ENCODE results near the gene DCDC2C. TPM values are rescaled to one million over a fixed set of nuclear protein-coding genes. Genes with fewer than 3 reads are reported as not detected.

DCDC2C gene
- total RNA-seq, 1 experiment from 2014 or later: not detected

GRCh38 chr2:3683748-3684454, 19.5 kb upstream of the DCDC2C start (continued):
- TF ChIP-seq ELF4 (CRISPR knock-in tag; IDR thresholded peaks at IDR 0.05; ENCODE audit: low read depth): no peak
- no peak for TF ChIP-seq ZNF317 (CRISPR knock-in tag; IDR thresholded peaks at IDR 0.05; ENCODE audit: borderline replicate concordance, low read depth)
- TF ChIP-seq MXD4 (CRISPR knock-in tag; IDR thresholded peaks at IDR 0.05; ENCODE audit: borderline replicate concordance): no peak

GRCh38 chr2:3689998-3690748, 13.2 kb upstream of the DCDC2C start:
- Mint-ChIP-seq H3K4me3 (no peak overlapping the region), H3K27me3 (ENCODE audit: low read depth) (peaks cover 9% of the 10 kb centered on the region), H3K36me3 (peaks cover 32% of the 10 kb centered on the region), H3K4me1 (no peaks in the 10 kb centered on the region), H3K27ac (no peak overlapping the region), H3K9me3 (peaks cover 69% of the 10 kb centered on the region)
- ChIA-PET CTCF (no interaction called here), POLR2A (no interaction called here)
- DNase-seq (ENCODE audit: low spot score): no peak
- no peak for TF ChIP-seq GTF2I (CRISPR knock-in tag; conservative IDR thresholded peaks at IDR 0.05)
- TF ChIP-seq ZNF281 (CRISPR knock-in tag; IDR thresholded peaks at IDR 0.05): no peak
- no peak for TF ChIP-seq RELA (CRISPR knock-in tag; IDR thresholded peaks at IDR 0.05; ENCODE audit: borderline replicate concordance)
- no peak for ATAC-seq

GRCh38 chr2:3692375-3692774, 11.0 kb upstream of the DCDC2C start:
- ChIA-PET CTCF (interaction anchor here (1.5 to 2.3 kb wide), 2 partner anchors 10 to 112 kb away, joined by 4 read pairs; no protein-coding TSS in a partner anchor), POLR2A (no interaction called here)
- Mint-ChIP-seq H3K4me1 (no peaks in the 10 kb centered on the region), H3K4me3 (no peak overlapping the region), H3K36me3 (peaks cover 35% of the 10 kb centered on the region), H3K9me3 (peaks cover 71% of the 10 kb centered on the region), H3K27me3 (ENCODE audit: low read depth) (peaks cover 16% of the 10 kb centered on the region), H3K27ac (no peak overlapping the region)
- peak; percentile 72 for ATAC-seq
- no peak for DNase-seq (ENCODE audit: low spot score)
- no peak for TF ChIP-seq E2F5 (CRISPR knock-in tag; IDR thresholded peaks at IDR 0.05)
- no peak for TF ChIP-seq E2F4 (CRISPR knock-in tag; IDR thresholded peaks at IDR 0.05; ENCODE audit: borderline replicate concordance, low read depth)
- no peak for TF ChIP-seq JUN (CRISPR knock-in tag; IDR thresholded peaks at IDR 0.05)
- no peak for TF ChIP-seq ZNF121 (CRISPR knock-in tag; IDR thresholded peaks at IDR 0.05)
- TF ChIP-seq ZNF219 (CRISPR knock-in tag; IDR thresholded peaks at IDR 0.05; ENCODE audit: borderline replicate concordance): no peak
- TF ChIP-seq NR3C1 (CRISPR knock-in tag; conservative IDR thresholded peaks at IDR 0.05; ENCODE audit: low read depth): no peak
- no peak for TF ChIP-seq ZNF416 (CRISPR knock-in tag; IDR thresholded peaks at IDR 0.05)
- TF ChIP-seq ZNF671 (CRISPR knock-in tag; IDR thresholded peaks at IDR 0.05): no peak
- no peak for TF ChIP-seq MYBL2 (CRISPR knock-in tag; IDR thresholded peaks at IDR 0.05)
- no peak for TF ChIP-seq FOXK1 (CRISPR knock-in tag; IDR thresholded peaks at IDR 0.05)
- no peak for TF ChIP-seq ZNF263 (CRISPR knock-in tag; IDR thresholded peaks at IDR 0.05; ENCODE audit: low read depth)
- no peak for TF ChIP-seq ETV6 (CRISPR knock-in tag; IDR thresholded peaks at IDR 0.05)
- no peak for TF ChIP-seq SP1 (CRISPR knock-in tag; conservative IDR thresholded peaks at IDR 0.05)

Measured in WTC11 (cell line).